HepG2 (cell line): Measurements from ENCODE around the gene ZNF217. TPM values are rescaled to one million over a fixed set of nuclear protein-coding genes. Genes with fewer than 3 reads are reported as not detected.
A peak's percentile ranks its signal among the peaks of the same experiment; 100 is the strongest.

Source experiments
- ELF3 ChIP-seq: IDR thresholded peaks from 2 replicates; pipeline ENCODE4 v1.6.1; 2016; ENCODE audit warnings: missing genetic modification reagents, missing compliant biosample characterization
- FOXK1 ChIP-seq: sonication (generic); formaldehyde crosslinking; IDR thresholded peaks from 2 replicates; pipeline ENCODE4 v1.4.0; 2020; ENCODE audit warnings: low read depth, missing genetic modification reagents, borderline replicate concordance
- FOXK2 ChIP-seq: fragments of 450-650 bp; IDR thresholded peaks from 2 replicates; pipeline ENCODE4 v1.6.1; 2016
- GPN1 ChIP-seq: sonication (generic); formaldehyde crosslinking; IDR thresholded peaks from 2 replicates; pipeline ENCODE4 v1.5.1; 2020; ENCODE audit warnings: missing genetic modification reagents, borderline replicate concordance
- MAF1 ChIP-seq: sonication (generic); formaldehyde crosslinking; IDR thresholded peaks from 2 replicates; pipeline ENCODE4 v1.5.0; 2020; ENCODE audit warnings: missing genetic modification reagents, borderline replicate concordance
- REPIN1 ChIP-seq: sonication (generic); formaldehyde crosslinking; IDR thresholded peaks from 2 replicates; pipeline ENCODE4 v1.8.0; 2022; ENCODE audit warnings: missing genetic modification reagents, low read depth, mild to moderate bottlenecking, borderline replicate concordance
- REXO4 ChIP-seq: sonication (generic); formaldehyde crosslinking; IDR thresholded peaks from 2 replicates; pipeline ENCODE4 v1.8.0; 2022; ENCODE audit warnings: missing genetic modification reagents, mild to moderate bottlenecking, borderline replicate concordance
- SIN3A ChIP-seq: IDR thresholded peaks from 2 replicates; pipeline ENCODE4 v1.6.1; 2011; ENCODE audit warnings: low read depth, mild to moderate bottlenecking, control low read depth, low read length, borderline replicate concordance
- ZFP90 ChIP-seq: sonication (generic); formaldehyde crosslinking; IDR thresholded peaks from 2 replicates; pipeline ENCODE4 v1.8.0; 2022; ENCODE audit warnings: missing genetic modification reagents, mild to moderate bottlenecking, inconsistent platforms, borderline replicate concordance
- ZNF432 ChIP-seq: sonication (generic); formaldehyde crosslinking; IDR thresholded peaks from 2 replicates; pipeline ENCODE4 v1.5.0; 2020; ENCODE audit warnings: missing genetic modification reagents, mild to moderate bottlenecking, borderline replicate concordance
- ZNF501 ChIP-seq: sonication (generic); formaldehyde crosslinking; IDR thresholded peaks from 2 replicates; pipeline ENCODE4 v1.5.1; 2020; ENCODE audit warnings: mild to moderate bottlenecking, moderate library complexity, missing genetic modification reagents
- ZNF589 ChIP-seq: sonication (generic); formaldehyde crosslinking; conservative IDR thresholded peaks from 2 replicates; pipeline ENCODE4 v1.8.0; 2022; ENCODE audit warnings: mild to moderate bottlenecking, moderate library complexity, missing genetic modification reagents
- polyA plus RNA-seq, 8 experiments: library from polyadenylated mRNA; depleted of rRNA in 3 of 8; stranded (reverse) in 7 of 8; unstranded in 1 of 8; fragments of >200 nt; fragmentation: Illumina TruSeq in 4 of 8; extraction: Trizol in 4 of 8; gene quantifications; 2 replicates each; pipeline versions ENCODE4 v1.2.1 to v1.2.3, GENCODE V29; 2011 to 2016; ENCODE audit warnings: low read depth in 4 of 8, missing spikeins in 1 of 8, mixed read lengths in 1 of 8; ENCODE audit not compliant: insufficient read depth in 1 of 8
- total RNA-seq, 5 experiments: library from RNA; depleted of rRNA; stranded (reverse); fragments of >200 nt; fragmentation: Illumina TruSeq; extraction: Trizol; gene quantifications; 2 replicates each; pipeline ENCODE4 v1.2.3, GENCODE V29; 2016; ENCODE audit warnings: low read depth in 1 of 5
- TF ChIP-seq, protein P1 (sequence below): sonication (generic); formaldehyde crosslinking; IDR thresholded peaks from 2 replicates; pipeline ENCODE4 v1.5.1; 2020; ENCODE audit warnings: mild to moderate bottlenecking, missing genetic modification reagents, moderate library complexity
- TF ChIP-seq, protein P2 (sequence below): sonication (generic); formaldehyde crosslinking; IDR thresholded peaks from 2 replicates; pipeline ENCODE4 v1.4.0; 2020; ENCODE audit warnings: missing genetic modification reagents, borderline replicate concordance
- TF ChIP-seq, protein P3 (sequence below): sonication (generic); formaldehyde crosslinking; IDR thresholded peaks from 2 replicates; pipeline ENCODE4 v1.4.0; 2020; ENCODE audit warnings: missing genetic modification reagents; ENCODE audit errors: not compliant biosample characterization
- TF ChIP-seq, protein P4 (sequence below): sonication (generic); formaldehyde crosslinking; IDR thresholded peaks from 2 replicates; pipeline ENCODE4 v1.8.0; 2022; ENCODE audit warnings: mild to moderate bottlenecking, missing genetic modification reagents, moderate library complexity
- TF ChIP-seq, protein P5 (sequence below): sonication (generic); formaldehyde crosslinking; IDR thresholded peaks from 2 replicates; pipeline ENCODE4 v1.5.0; 2020; ENCODE audit warnings: missing genetic modification reagents, mild to moderate bottlenecking, borderline replicate concordance

Gene ZNF217
- total and polyA plus RNA-seq, 2 of the 13 experiments (the other 11 are each of a cell fraction or from before 2014, with no cell fraction given) = 22.3 to 29.8 TPM

DNA sequence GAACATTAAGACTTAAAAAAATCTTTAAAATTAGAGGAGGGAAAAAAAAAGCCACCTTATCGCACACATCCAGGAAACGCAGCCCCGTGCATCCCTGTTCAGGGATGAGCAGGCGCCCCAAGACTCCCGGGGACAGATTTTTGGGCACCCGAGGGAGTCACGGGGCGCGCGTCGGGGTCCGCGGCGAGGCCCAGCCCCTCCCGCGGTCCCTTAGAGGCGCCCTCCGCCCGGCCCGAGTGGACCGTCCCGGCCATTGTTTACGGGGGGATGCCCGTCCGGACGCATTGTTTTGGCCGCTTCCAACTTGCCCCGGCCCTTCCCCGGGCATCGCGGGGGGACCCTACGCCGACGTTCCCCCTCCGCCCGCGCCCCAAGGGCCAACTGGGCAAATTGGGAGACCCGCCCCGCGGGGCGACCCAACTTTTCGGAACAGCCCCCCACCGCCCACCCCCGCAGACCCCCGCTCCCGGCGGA lies 610 bp downstream of the ZNF217 start (continued):
- TF ChIP-seq, protein P1, sequence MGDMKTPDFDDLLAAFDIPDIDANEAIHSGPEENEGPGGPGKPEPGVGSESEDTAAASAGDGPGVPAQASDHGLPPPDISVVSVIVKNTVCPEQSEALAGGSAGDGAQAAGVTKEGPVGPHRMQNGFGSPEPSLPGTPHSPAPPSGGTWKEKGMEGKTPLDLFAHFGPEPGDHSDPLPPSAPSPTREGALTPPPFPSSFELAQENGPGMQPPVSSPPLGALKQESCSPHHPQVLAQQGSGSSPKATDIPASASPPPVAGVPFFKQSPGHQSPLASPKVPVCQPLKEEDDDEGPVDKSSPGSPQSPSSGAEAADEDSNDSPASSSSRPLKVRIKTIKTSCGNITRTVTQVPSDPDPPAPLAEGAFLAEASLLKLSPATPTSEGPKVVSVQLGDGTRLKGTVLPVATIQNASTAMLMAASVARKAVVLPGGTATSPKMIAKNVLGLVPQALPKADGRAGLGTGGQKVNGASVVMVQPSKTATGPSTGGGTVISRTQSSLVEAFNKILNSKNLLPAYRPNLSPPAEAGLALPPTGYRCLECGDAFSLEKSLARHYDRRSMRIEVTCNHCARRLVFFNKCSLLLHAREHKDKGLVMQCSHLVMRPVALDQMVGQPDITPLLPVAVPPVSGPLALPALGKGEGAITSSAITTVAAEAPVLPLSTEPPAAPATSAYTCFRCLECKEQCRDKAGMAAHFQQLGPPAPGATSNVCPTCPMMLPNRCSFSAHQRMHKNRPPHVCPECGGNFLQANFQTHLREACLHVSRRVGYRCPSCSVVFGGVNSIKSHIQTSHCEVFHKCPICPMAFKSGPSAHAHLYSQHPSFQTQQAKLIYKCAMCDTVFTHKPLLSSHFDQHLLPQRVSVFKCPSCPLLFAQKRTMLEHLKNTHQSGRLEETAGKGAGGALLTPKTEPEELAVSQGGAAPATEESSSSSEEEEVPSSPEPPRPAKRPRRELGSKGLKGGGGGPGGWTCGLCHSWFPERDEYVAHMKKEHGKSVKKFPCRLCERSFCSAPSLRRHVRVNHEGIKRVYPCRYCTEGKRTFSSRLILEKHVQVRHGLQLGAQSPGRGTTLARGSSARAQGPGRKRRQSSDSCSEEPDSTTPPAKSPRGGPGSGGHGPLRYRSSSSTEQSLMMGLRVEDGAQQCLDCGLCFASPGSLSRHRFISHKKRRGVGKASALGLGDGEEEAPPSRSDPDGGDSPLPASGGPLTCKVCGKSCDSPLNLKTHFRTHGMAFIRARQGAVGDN (CRISPR knock-in tag) = peak; percentile 67
- no peak for TF ChIP-seq GPN1
- no peak for TF ChIP-seq FOXK2
- no peak for TF ChIP-seq REXO4 (CRISPR knock-in tag)
- TF ChIP-seq ZNF589 (CRISPR knock-in tag) = no peak
- no peak for TF ChIP-seq SIN3A
- TF ChIP-seq, protein P2, sequence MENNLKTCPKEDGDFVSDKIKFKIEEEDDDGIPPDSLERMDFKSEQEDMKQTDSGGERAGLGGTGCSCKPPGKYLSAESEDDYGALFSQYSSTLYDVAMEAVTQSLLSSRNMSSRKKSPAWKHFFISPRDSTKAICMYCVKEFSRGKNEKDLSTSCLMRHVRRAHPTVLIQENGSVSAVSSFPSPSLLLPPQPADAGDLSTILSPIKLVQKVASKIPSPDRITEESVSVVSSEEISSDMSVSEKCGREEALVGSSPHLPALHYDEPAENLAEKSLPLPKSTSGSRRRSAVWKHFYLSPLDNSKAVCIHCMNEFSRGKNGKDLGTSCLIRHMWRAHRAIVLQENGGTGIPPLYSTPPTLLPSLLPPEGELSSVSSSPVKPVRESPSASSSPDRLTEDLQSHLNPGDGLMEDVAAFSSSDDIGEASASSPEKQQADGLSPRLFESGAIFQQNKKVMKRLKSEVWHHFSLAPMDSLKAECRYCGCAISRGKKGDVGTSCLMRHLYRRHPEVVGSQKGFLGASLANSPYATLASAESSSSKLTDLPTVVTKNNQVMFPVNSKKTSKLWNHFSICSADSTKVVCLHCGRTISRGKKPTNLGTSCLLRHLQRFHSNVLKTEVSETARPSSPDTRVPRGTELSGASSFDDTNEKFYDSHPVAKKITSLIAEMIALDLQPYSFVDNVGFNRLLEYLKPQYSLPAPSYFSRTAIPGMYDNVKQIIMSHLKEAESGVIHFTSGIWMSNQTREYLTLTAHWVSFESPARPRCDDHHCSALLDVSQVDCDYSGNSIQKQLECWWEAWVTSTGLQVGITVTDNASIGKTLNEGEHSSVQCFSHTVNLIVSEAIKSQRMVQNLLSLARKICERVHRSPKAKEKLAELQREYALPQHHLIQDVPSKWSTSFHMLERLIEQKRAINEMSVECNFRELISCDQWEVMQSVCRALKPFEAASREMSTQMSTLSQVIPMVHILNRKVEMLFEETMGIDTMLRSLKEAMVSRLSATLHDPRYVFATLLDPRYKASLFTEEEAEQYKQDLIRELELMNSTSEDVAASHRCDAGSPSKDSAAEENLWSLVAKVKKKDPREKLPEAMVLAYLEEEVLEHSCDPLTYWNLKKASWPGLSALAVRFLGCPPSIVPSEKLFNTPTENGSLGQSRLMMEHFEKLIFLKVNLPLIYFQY (CRISPR knock-in tag) = no peak
- no peak for TF ChIP-seq ELF3 (CRISPR knock-in tag)
- TF ChIP-seq, protein P3, sequence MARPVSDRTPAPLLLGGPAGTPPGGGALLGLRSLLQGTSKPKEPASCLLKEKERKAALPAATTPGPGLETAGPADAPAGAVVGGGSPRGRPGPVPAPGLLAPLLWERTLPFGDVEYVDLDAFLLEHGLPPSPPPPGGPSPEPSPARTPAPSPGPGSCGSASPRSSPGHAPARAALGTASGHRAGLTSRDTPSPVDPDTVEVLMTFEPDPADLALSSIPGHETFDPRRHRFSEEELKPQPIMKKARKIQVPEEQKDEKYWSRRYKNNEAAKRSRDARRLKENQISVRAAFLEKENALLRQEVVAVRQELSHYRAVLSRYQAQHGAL = no peak
- TF ChIP-seq ZFP90 (CRISPR knock-in tag) = no peak
- TF ChIP-seq MAF1 = no peak
- TF ChIP-seq ZNF432 (CRISPR knock-in tag) = no peak
- TF ChIP-seq, protein P4, sequence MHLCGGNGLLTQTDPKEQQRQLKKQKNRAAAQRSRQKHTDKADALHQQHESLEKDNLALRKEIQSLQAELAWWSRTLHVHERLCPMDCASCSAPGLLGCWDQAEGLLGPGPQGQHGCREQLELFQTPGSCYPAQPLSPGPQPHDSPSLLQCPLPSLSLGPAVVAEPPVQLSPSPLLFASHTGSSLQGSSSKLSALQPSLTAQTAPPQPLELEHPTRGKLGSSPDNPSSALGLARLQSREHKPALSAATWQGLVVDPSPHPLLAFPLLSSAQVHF (CRISPR knock-in tag) = no peak
- no peak for TF ChIP-seq REPIN1 (CRISPR knock-in tag)
- peak; percentile 42; the same call in 1 of the 2 replicates for TF ChIP-seq FOXK1 (CRISPR knock-in tag)
- TF ChIP-seq, protein P5, sequence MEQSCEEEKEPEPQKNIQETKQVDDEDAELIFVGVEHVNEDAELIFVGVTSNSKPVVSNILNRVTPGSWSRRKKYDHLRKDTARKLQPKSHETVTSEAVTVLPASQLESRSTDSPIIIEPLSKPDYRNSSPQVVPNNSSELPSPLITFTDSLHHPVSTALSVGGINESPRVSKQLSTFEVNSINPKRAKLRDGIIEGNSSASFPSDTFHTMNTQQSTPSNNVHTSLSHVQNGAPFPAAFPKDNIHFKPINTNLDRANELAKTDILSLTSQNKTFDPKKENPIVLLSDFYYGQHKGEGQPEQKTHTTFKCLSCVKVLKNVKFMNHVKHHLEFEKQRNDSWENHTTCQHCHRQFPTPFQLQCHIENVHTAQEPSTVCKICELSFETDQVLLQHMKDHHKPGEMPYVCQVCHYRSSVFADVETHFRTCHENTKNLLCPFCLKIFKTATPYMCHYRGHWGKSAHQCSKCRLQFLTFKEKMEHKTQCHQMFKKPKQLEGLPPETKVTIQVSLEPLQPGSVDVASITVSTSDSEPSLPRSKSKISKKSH (CRISPR knock-in tag) = peak; percentile 58; the same call in 1 of the 2 replicates
- peak; percentile 75; the same call in 1 of the 2 replicates for TF ChIP-seq ZNF501 (CRISPR knock-in tag)
